Measurements from ENCODE around the gene DIP2B. TPM values are rescaled to one million over a fixed set of nuclear protein-coding genes. Genes with fewer than 3 reads are reported as not detected.

The DIP2B gene
- polyA plus RNA-seq, 1 donor from 2014 or later = 44.0 TPM

DNA sequence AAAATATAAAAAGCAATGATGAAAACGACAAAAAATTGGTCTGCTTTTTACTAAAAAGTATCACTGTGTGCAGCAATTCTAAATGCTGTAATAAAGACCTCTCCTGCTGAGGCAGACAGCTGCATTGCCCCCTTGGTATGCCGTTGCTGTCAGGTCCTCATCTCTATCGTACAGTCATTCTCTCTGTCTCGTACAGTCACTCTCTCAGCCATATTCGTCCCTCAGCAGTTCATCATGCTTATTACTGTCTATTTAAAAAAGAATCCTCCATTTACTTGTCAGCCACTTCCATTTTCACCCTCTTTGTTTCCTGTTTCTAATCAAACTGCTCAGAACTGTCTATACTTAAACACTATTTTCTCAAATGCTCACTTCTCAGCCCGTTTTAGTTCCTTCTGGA lies 123.6 kb downstream of the DIP2B start:
- Histone ChIP-seq H3F3A (ENCODE audit: insufficient read depth, low read length, poor library complexity, severe bottlenecking) (no peaks in the 10 kb centered on the region), H3K27ac (ENCODE audit: low read length) (peak overlapping the region; percentile 81)
- TF ChIP-seq, protein P1, sequence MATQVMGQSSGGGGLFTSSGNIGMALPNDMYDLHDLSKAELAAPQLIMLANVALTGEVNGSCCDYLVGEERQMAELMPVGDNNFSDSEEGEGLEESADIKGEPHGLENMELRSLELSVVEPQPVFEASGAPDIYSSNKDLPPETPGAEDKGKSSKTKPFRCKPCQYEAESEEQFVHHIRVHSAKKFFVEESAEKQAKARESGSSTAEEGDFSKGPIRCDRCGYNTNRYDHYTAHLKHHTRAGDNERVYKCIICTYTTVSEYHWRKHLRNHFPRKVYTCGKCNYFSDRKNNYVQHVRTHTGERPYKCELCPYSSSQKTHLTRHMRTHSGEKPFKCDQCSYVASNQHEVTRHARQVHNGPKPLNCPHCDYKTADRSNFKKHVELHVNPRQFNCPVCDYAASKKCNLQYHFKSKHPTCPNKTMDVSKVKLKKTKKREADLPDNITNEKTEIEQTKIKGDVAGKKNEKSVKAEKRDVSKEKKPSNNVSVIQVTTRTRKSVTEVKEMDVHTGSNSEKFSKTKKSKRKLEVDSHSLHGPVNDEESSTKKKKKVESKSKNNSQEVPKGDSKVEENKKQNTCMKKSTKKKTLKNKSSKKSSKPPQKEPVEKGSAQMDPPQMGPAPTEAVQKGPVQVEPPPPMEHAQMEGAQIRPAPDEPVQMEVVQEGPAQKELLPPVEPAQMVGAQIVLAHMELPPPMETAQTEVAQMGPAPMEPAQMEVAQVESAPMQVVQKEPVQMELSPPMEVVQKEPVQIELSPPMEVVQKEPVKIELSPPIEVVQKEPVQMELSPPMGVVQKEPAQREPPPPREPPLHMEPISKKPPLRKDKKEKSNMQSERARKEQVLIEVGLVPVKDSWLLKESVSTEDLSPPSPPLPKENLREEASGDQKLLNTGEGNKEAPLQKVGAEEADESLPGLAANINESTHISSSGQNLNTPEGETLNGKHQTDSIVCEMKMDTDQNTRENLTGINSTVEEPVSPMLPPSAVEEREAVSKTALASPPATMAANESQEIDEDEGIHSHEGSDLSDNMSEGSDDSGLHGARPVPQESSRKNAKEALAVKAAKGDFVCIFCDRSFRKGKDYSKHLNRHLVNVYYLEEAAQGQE (IDR thresholded peaks at IDR 0.05; ENCODE audit: borderline replicate concordance) = no peak
- TF ChIP-seq, protein P2, sequence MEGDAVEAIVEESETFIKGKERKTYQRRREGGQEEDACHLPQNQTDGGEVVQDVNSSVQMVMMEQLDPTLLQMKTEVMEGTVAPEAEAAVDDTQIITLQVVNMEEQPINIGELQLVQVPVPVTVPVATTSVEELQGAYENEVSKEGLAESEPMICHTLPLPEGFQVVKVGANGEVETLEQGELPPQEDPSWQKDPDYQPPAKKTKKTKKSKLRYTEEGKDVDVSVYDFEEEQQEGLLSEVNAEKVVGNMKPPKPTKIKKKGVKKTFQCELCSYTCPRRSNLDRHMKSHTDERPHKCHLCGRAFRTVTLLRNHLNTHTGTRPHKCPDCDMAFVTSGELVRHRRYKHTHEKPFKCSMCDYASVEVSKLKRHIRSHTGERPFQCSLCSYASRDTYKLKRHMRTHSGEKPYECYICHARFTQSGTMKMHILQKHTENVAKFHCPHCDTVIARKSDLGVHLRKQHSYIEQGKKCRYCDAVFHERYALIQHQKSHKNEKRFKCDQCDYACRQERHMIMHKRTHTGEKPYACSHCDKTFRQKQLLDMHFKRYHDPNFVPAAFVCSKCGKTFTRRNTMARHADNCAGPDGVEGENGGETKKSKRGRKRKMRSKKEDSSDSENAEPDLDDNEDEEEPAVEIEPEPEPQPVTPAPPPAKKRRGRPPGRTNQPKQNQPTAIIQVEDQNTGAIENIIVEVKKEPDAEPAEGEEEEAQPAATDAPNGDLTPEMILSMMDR (IDR thresholded peaks at IDR 0.05; ENCODE audit: poor library complexity, severe bottlenecking) = no peak
- TF ChIP-seq SMC3 (conservative IDR thresholded peaks at IDR 0.05; ENCODE audit: poor library complexity) (no peak), POLR2AphosphoS5 (IDR thresholded peaks at IDR 0.05) (peak; percentile 39), EP300 (conservative IDR thresholded peaks at IDR 0.05; ENCODE audit: poor library complexity, severe bottlenecking) (peak; percentile 87), EZH2 (IDR thresholded peaks at IDR 0.05; ENCODE audit: borderline replicate concordance, insufficient read depth, low read length, poor library complexity, severe bottlenecking) (no peak), TAF1 (IDR thresholded peaks at IDR 0.05; ENCODE audit: low read depth) (no peak), MXI1 (conservative IDR thresholded peaks at IDR 0.05; ENCODE audit: poor library complexity, severe bottlenecking) (no peak)

DNA sequence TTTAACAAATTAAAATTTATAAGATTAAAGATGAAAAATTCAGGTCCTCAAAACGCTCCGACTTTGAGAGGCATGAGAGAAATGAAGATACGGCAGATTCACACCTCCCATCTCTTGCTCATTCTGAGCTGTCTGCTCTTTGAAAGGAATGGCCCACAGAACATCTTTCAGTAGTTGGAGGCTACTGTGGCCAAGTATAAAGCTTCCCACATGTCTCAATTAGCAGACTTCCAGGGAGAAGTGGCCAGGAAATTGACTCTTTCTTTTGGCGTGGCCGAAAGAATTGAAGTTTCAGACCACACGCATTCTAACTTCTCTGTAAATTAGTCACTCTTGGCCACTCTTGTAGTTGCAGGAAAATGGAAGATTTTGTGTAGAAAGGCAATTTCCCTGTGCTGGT lies 129.2 kb downstream of the DIP2B start:
- Histone ChIP-seq H3K9me3 (ENCODE audit: low read length) (no peaks in the 10 kb centered on the region), H3K4me3 (ENCODE audit: low read length) (no peak overlapping the region), H2AFZ (ENCODE audit: low read depth, low read length) (no peak overlapping the region), H3F3A (ENCODE audit: insufficient read depth, low read length, poor library complexity, severe bottlenecking) (no peaks in the 10 kb centered on the region), H4K20me1 (ENCODE audit: insufficient read depth) (no peaks in the 10 kb centered on the region), H3K36me3 (ENCODE audit: insufficient read depth, low read length) (no peaks in the 10 kb centered on the region), H3K79me2 (replicated peaks; ENCODE audit: insufficient read depth, low read length) (no peaks in the 10 kb centered on the region), H3K9me2 (ENCODE audit: insufficient read depth, low read length) (no peaks in the 10 kb centered on the region), H3K9ac (ENCODE audit: low read length) (no peak overlapping the region), H3K4me2 (ENCODE audit: low read length) (no peak overlapping the region), H3K27me3 (ENCODE audit: insufficient read depth, low read depth, low read length) (no peaks in the 10 kb centered on the region), H3K27ac (ENCODE audit: low read length) (no peak overlapping the region)
- TF ChIP-seq EZH2 (IDR thresholded peaks at IDR 0.05; ENCODE audit: borderline replicate concordance, insufficient read depth, low read length, poor library complexity, severe bottlenecking) = no peak
- no peak for TF ChIP-seq MXI1 (conservative IDR thresholded peaks at IDR 0.05; ENCODE audit: poor library complexity, severe bottlenecking)
- TF ChIP-seq SMC3 (conservative IDR thresholded peaks at IDR 0.05; ENCODE audit: poor library complexity) = no peak
- TF ChIP-seq, protein P1 (IDR thresholded peaks at IDR 0.05; ENCODE audit: borderline replicate concordance) = no peak
- no peak for TF ChIP-seq TAF1 (IDR thresholded peaks at IDR 0.05; ENCODE audit: low read depth)
- no peak for TF ChIP-seq EP300 (conservative IDR thresholded peaks at IDR 0.05; ENCODE audit: poor library complexity, severe bottlenecking)
- TF ChIP-seq RAD21 (conservative IDR thresholded peaks at IDR 0.05) = no peak

More for the DNA sequence above, 123.6 kb downstream of the DIP2B start:
- peak overlapping the region; percentile 16 for H3K4me2 ChIP-seq (ENCODE audit: low read length)
- H3K79me2 ChIP-seq (replicated peaks; ENCODE audit: insufficient read depth, low read length) = peaks cover 7% of the 10 kb centered on the region
- H3K27me3 ChIP-seq (ENCODE audit: insufficient read depth, low read depth, low read length) = no peaks in the 10 kb centered on the region
- H2AFZ ChIP-seq (ENCODE audit: low read depth, low read length) = no peak overlapping the region
- H3K9me2 ChIP-seq (ENCODE audit: insufficient read depth, low read length) = no peaks in the 10 kb centered on the region
- H3K9ac ChIP-seq (ENCODE audit: low read length) = peak overlapping the region; percentile 35
- no peaks in the 10 kb centered on the region for H3K9me3 ChIP-seq (ENCODE audit: low read length)
- H3K36me3 ChIP-seq (ENCODE audit: insufficient read depth, low read length) = no peaks in the 10 kb centered on the region
- peak overlapping the region; percentile 26 for H3K4me3 ChIP-seq (ENCODE audit: low read length)
- H4K20me1 ChIP-seq (ENCODE audit: insufficient read depth) = no peaks in the 10 kb centered on the region

Data from neural cell (in vitro differentiated cells).